Skin epidermis (tissue), 12 donors: ENCODE results near the gene TTC36.
"Not testable (repeated sequence)": the region's sequence is repeated elsewhere in the genome, so short reads cannot be mapped to it uniquely, and the experiment has no call there.

Experiments used
- H3K27ac ChIP-seq, 21 experiments: fragments of 200-600 bp; sonication (generic) in 11 of 21; one replicate each; pipeline ENCODE4 v1.5.0; 2020; ENCODE audit warnings: mild to moderate bottlenecking in 3 of 21, inconsistent platforms in 2 of 21, moderate library complexity in 2 of 21
- H3K4me3 ChIP-seq, 7 experiments: fragments of 200-600 bp; sonication (generic) in 2 of 7; one replicate each; pipeline ENCODE4 v1.5.0; 2020; ENCODE audit warnings: inconsistent platforms in 2 of 7, mild to moderate bottlenecking in 2 of 7, moderate library complexity in 1 of 7

Gene TTC36

DNA sequence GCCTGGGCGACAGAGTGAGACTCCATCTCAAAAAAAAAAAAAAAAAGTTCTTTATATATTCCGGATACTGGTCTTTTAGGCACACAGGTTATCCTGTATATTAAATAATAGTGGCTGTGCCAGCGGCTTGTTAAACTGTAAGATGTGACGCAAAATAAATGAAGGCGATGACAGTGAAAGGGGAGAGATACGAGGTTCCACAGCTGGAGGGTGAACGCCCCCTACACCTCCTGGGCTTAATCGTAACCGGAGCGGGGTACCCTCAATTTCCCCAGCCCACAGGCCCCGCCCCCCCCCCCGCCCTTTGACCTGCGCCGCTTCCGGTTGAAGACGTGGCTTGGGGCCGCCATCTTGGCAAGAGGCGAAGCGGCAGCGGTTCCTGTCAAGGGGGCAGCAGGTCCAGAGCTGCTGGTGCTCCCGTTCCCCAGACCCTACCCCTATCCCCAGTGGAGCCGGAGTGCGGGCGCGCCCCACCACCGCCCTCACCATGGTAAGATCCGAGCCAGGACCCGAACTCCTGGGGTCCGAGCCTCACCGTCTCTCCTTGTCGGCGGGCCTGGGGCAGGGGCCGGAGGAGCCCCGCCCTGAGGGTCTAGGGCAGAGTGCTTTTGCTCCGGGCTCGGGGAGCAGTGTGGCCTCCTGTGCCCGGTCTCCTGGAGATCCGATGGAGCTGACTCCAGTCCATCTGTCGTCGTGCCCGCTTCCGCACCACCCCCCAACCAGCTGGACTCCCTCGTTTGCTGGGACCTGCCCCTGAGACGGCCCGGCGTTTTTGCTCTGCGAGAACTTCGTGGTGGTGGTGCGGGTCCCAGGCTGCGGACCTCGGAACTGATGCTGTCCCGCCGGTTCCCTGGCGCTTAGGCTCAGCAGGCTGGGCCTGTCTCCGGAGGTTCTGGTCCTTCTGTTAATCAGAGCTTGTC lies 45.0 kb downstream of the TTC36 start, which contains the start of gene ARCN1:
ARCN1 (plus strand) TSS at position 349 of the 920 bp plus-strand sequence; CDS start at position 488, 139 bp downstream.
- Histone ChIP-seq H3K4me3 (peak within 1 kb of the TSS; percentile 74 to 98 (median 92)), H3K27ac (peak within 1 kb of the TSS; percentile 92 to 100 (median 98))

- Histone ChIP-seq H3K27ac (peak overlapping the region; percentile 92 to 100 (median 98)), H3K4me3 (peak overlapping the region; percentile 74 to 98 (median 92))
These were observed 45.8 kb downstream of the TTC36 start for GRCh38 chr11:118572981-118573550.

DNA sequence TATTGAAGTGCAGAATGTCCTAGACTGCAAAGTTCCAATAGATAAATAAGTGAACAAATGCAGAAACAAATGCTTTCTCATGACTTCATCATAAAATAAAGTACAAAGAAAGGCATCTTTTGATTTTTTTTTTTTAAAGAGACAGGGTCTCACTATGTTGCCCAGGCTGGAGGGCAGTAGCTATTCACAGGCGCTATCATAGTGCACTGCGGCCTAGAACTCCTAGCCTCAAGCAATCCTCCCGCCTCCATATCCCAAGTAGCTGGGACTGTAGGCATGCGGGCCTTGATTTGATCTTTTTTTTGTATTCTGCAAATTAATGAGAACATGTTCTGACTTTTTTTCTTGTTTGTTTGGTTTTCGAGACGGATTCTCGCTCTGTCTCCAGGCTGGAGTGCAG lies 47.4 kb downstream of the TTC36 start:
- Histone ChIP-seq H3K27ac (no peak overlapping the region), H3K4me3 (peak overlapping the region in 1 of 7 experiments; percentile 1)

DNA sequence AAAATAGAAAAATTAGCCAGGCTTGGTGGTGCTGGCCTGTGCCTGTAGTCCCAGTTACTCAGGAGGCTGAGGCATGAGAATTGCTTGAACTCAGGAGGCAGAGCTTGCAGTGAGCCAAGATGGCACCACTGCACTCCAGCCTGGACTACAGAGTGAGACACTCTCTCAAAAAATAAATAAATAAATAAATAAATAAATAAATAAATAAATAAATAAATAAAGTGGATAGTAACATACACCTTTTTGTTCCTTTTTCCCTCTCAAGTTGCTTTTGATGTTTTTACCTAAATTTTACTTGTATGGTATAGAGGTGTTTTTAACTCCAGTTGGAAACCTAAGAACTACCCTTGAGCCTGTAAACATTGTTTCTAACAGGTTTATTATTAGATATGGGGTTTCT lies 50.7 kb downstream of the TTC36 start:
- not testable (repeated sequence) for H3K4me3 ChIP-seq, H3K27ac ChIP-seq
